Mesothelial cell of epicardium (in vitro differentiated cells): ENCODE results near the gene CRYGA. TPM values are rescaled to one million over a fixed set of nuclear protein-coding genes. Genes with fewer than 3 reads are reported as not detected.

Source experiments
- DNase-seq, 2 experiments: peaks; one replicate each; pipeline ENCODE4 v3.0.0; 2021; ENCODE audit warnings: low spot score in 2 of 2; ENCODE audit not compliant: unreplicated experiment in 2 of 2
- H3K27ac Mint-ChIP-seq: 2 replicates; pipeline ENCODE4 v1.8.0; 2021; ENCODE audit warnings: mixed read lengths
- H3K27me3 Mint-ChIP-seq: 2 replicates; pipeline ENCODE4 v1.8.0; 2021; ENCODE audit warnings: low read depth, mixed read lengths
- H3K36me3 Mint-ChIP-seq: 2 replicates; pipeline ENCODE4 v1.8.0; 2021; ENCODE audit warnings: mixed read lengths
- H3K4me1 Mint-ChIP-seq: 2 replicates; pipeline ENCODE4 v1.8.0; 2021; ENCODE audit warnings: mixed read lengths
- H3K4me3 Mint-ChIP-seq: 2 replicates; pipeline ENCODE4 v1.8.0; 2021; ENCODE audit warnings: mild to moderate bottlenecking, moderate library complexity, mixed read lengths
- H3K9me3 Mint-ChIP-seq: 2 replicates; pipeline ENCODE4 v1.8.0; 2021; ENCODE audit warnings: mixed read lengths
- CTCF ChIP-seq: fragments of 200-600 bp; sonication (generic); IDR thresholded peaks from one replicate; pipeline ENCODE4 v1.5.0; 2021; ENCODE audit warnings: antibody characterized with exemption; ENCODE audit not compliant: unreplicated experiment
- total RNA-seq: library from RNA; stranded (reverse); gene quantifications from 3 replicates; pipeline ENCODE4 v1.2.1, GENCODE V29; 2021

CRYGA gene
- total RNA-seq, 1 donor from 2014 or later: not detected

DNA sequence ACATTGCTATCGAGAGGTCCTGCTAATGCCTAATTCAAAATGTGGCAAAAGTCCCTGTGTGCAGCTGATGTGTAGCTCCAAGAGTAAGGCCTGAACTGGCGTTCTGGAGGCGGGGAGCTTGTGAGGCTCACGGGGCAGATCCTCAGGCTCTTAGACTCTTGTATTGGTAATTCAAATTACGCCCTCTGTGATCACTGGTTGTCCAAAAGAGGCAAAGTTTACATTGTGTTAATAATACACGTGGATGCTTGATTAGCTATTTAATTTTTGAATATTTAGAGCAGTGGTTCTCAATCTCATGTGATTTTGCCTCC is 12.4 kb upstream of the CRYGA start:
- TF ChIP-seq CTCF: no peak
- DNase-seq: no peak
- Mint-ChIP-seq H3K9me3 (no peaks in the 10 kb centered on the region), H3K4me3 (no peak overlapping the region), H3K36me3 (no peaks in the 10 kb centered on the region), H3K27ac (no peak overlapping the region), H3K4me1 (peaks cover 7% of the 10 kb centered on the region), H3K27me3 (no peaks in the 10 kb centered on the region)

- Mint-ChIP-seq H3K9me3 (no peaks in the 10 kb centered on the region), H3K4me3 (no peak overlapping the region), H3K27me3 (no peaks in the 10 kb centered on the region), H3K36me3 (no peaks in the 10 kb centered on the region), H3K4me1 (peaks cover 7% of the 10 kb centered on the region), H3K27ac (no peak overlapping the region)
- TF ChIP-seq CTCF: peak; percentile 78
- DNase-seq: peak; percentile 29 to 73
These were observed 11.9 kb upstream of the CRYGA start for GRCh38 chr2:208175069-208175839.

GRCh38 chr2:208174144-208174543 is 10.8 kb upstream of the CRYGA start:
- H3K27ac Mint-ChIP-seq: no peak overlapping the region
- no peaks in the 10 kb centered on the region for H3K27me3 Mint-ChIP-seq
- no peaks in the 10 kb centered on the region for H3K36me3 Mint-ChIP-seq
- DNase-seq: no peak
- no peak overlapping the region for H3K4me3 Mint-ChIP-seq
- H3K4me1 Mint-ChIP-seq: peaks cover 7% of the 10 kb centered on the region
- no peak for TF ChIP-seq CTCF
- no peaks in the 10 kb centered on the region for H3K9me3 Mint-ChIP-seq

DNA sequence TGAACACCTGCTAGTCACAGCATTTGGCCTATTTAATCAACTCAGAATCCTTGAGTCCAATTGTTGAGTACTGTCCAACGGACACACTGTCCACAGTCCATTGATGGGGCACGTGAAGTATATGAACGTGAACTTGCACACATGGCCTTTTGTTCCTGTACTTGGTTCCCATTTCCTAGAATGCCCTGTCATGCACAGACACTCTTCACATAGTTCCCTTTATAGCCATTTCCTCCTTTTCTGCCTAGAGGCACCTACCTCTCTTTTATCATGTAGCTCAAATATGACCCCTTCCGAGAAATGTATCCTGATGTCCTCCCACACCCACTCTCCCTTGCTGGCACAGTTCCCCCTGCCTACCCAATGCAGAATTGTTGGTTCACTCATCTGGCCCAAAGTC is 8.7 kb upstream of the CRYGA start:
- H3K27me3 Mint-ChIP-seq: no peaks in the 10 kb centered on the region
- no peak for DNase-seq
- peaks cover 4% of the 10 kb centered on the region for H3K4me1 Mint-ChIP-seq
- no peak overlapping the region for H3K4me3 Mint-ChIP-seq
- H3K9me3 Mint-ChIP-seq: no peaks in the 10 kb centered on the region
- H3K27ac Mint-ChIP-seq: no peak overlapping the region
- H3K36me3 Mint-ChIP-seq: no peaks in the 10 kb centered on the region
- TF ChIP-seq CTCF: no peak

GRCh38 chr2:208164951-208165755 is 1.8 kb upstream of the CRYGA start:
- H3K9me3 Mint-ChIP-seq: no peaks in the 10 kb centered on the region
- DNase-seq: no peak
- no peaks in the 10 kb centered on the region for H3K4me1 Mint-ChIP-seq
- TF ChIP-seq CTCF: no peak
- no peaks in the 10 kb centered on the region for H3K27me3 Mint-ChIP-seq
- no peak overlapping the region for H3K27ac Mint-ChIP-seq
- H3K36me3 Mint-ChIP-seq: no peaks in the 10 kb centered on the region
- no peak overlapping the region for H3K4me3 Mint-ChIP-seq
